Astrocyte of the spinal cord (primary cell): ENCODE data around the gene SPATA22.
A peak's percentile ranks its signal among the peaks of the same experiment; 100 is the strongest.
"Not testable (repeated sequence)": the region's sequence is repeated elsewhere in the genome, so short reads cannot be mapped to it uniquely, and the experiment has no call there.

Experiments
- DNase-seq: peaks from one replicate; pipeline ENCODE4 v3.0.0; 2011; ENCODE audit warnings: low read depth, low spot score
- H3K4me3 ChIP-seq: 2 replicates; pipeline ENCODE4 v1.5.1; 2011; ENCODE audit warnings: low read depth, mild to moderate bottlenecking, low read length, moderate library complexity
- in situ Hi-C: cut with HindIII; loops from 2 replicates; pipeline ENCODE4 v1.10.0; 2017; ENCODE audit warnings: low sequenced_read_pairs
- TF ChIP-seq, protein P1 (sequence below): IDR thresholded peaks from 2 replicates; pipeline ENCODE4 v1.5.1; 2012; ENCODE audit warnings: low read depth, mild to moderate bottlenecking, low read length, inconsistent platforms

Gene SPATA22, protein sequence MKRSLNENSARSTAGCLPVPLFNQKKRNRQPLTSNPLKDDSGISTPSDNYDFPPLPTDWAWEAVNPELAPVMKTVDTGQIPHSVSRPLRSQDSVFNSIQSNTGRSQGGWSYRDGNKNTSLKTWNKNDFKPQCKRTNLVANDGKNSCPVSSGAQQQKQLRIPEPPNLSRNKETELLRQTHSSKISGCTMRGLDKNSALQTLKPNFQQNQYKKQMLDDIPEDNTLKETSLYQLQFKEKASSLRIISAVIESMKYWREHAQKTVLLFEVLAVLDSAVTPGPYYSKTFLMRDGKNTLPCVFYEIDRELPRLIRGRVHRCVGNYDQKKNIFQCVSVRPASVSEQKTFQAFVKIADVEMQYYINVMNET

DNA sequence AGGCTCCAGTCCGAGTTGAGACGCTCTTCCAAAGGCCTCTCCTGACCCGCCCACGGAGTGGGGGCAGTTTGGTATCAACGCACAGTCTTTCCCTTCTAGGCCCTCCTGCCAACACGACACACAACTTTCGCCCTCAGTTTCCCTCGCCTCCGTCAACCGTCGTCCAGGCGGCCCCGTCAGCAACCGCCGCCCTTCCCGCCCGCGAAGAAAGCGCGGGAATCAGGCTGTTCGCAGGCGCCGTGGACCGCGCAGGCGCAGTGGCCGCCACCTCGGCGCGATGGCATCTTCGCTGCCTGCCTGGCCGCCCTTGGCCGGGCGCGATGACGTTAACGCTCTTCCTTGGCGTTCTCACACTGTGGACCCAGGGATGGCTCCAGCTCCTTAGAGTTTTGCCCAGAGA, at the start of gene SPATA22:
Gene SPATA22 (minus strand): TSS at position 221 of the 400 bp plus-strand sequence. CDS start 2,494 bp downstream, outside the sequence.
- no peak within 1 kb of the TSS for H3K4me3 ChIP-seq
- TF ChIP-seq, protein P1, sequence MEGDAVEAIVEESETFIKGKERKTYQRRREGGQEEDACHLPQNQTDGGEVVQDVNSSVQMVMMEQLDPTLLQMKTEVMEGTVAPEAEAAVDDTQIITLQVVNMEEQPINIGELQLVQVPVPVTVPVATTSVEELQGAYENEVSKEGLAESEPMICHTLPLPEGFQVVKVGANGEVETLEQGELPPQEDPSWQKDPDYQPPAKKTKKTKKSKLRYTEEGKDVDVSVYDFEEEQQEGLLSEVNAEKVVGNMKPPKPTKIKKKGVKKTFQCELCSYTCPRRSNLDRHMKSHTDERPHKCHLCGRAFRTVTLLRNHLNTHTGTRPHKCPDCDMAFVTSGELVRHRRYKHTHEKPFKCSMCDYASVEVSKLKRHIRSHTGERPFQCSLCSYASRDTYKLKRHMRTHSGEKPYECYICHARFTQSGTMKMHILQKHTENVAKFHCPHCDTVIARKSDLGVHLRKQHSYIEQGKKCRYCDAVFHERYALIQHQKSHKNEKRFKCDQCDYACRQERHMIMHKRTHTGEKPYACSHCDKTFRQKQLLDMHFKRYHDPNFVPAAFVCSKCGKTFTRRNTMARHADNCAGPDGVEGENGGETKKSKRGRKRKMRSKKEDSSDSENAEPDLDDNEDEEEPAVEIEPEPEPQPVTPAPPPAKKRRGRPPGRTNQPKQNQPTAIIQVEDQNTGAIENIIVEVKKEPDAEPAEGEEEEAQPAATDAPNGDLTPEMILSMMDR: no peak
- DNase-seq: no peak
- in situ Hi-C loops: no loop called here

DNA sequence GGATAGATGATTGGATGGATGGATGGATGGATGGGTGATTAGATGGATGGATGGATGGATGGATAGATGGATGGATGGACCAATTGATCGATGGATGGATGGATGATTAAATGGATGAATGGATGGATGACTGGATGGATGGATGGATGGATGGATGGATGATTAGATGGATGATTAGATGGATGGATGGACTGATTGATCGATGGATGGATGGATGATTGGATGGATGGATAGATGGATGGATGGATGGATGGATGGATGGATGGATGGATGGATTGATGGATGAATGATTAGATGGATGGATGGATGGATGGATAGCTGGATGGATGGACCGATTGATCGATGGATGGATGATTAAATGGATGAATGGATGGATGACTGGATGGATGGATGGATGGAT, 47.9 kb upstream of the SPATA22 start:
- in situ Hi-C loops, H3K4me3 ChIP-seq, DNase-seq: not testable (repeated sequence)

DNA sequence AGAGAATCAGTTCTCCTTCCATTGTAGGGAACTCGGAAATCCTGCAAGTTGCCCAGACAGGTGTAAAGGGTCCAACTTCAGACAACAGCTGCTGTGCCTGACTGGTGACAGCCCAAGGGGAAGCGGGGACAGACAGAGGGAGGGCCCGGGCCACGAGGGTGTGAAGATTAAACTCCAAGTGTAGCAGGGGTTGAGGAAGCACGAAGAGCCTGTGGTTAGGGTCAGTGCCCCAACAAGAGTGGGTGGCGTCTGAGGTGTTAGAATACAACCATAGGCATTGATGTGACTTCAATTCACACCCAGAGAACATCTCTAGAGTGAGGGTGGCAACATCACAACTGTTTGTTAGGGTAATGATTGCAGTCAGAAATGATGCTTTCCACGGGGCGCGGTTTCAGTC, 43.3 kb upstream of the SPATA22 start:
- no peak for DNase-seq
- in situ Hi-C loops: no loop called here
- H3K4me3 ChIP-seq: no peak overlapping the region
- TF ChIP-seq, protein P1: no peak

DNA sequence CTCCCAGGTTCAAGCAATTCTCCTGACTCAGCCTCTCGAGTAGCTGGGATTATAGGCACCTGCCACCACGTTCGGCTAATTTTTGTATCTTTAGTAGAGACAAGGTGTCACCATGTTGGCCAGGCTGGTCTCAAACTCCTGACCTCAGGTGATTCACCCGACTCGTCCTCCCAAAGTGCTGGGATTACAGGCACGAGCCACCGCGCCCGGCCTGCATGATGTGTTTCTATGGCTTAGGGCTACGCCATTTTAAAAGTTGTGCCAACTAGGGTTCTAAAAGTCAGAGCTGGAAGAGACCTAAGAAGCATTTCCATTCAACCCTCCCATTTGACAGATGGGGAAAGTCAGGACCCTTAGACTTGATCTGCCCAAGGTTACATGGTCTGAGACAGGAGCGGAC, 42.5 kb upstream of the SPATA22 start:
- H3K4me3 ChIP-seq, DNase-seq, in situ Hi-C loops: not testable (repeated sequence)

DNA sequence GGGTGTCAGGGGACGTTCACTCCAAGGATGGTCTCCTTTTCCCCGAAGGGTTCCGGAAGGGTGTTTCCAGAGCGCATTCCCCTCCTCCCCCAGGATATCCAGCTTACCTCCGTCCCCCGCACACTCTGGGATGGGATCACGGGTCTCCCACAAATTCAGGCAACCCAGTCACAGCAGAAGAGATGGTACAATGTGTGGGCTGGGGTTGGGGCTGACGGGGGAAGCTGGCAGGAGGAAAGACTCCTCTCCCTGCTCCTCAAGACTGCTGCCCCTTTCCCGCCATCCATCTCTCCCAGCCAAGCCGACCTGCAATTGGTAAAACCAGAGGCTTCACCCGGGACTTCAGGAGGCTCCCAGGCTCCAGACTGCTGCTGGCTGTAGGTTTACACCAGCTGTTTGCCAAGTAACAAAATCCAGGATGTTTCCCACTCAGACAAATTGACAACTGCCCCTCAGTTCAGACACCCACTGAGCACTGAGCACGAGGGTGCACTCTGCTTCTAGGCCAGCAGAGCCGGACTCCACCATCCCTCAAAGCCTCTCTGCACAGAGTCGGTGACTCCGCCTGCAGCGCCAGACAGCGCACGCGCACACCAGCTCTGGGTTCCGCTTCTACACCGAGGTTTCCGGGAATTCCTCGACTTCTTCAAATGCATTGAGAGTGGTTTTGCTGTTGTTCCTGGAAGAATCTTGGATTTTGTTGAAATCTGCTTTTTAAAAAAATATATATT, 41.9 kb upstream of the SPATA22 start:
- no peak overlapping the region for H3K4me3 ChIP-seq
- in situ Hi-C loops: no loop called here
- DNase-seq: no peak
- TF ChIP-seq, protein P1: no peak

DNA sequence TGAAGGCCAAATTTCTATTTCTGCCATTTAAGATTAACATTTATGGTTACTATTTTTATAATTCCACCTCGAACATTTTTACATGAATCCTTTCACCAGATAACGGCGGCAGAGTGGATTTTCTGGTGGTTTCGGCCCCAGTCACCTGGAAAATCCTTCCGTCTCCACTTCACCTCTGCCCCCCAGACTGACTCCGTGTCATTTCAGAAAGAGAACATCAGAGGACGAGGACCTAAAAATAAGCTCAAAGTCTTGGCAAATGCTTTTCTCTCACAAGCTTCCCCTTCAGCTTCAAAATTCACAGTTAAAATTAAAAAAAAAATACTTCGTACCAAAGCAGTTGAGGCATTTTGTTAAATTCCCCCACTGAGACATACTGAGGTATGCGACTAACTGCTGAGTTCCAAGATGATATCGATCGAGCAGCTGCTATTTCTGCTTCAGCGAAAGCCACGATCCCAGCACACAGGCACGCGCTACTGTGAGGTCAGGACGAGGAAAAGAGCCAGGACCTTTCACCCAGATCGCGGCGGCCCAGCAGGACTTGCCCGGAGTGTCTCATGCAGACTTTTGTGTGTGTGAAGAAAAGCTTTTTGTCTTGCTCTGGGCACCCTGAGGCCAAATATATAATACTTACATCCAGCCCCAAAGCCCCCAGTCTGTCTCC, 41.0 kb upstream of the SPATA22 start:
- peak; percentile 36 for DNase-seq
- TF ChIP-seq, protein P1: no peak
- no peak overlapping the region for H3K4me3 ChIP-seq
- in situ Hi-C loops: no loop called here

DNA sequence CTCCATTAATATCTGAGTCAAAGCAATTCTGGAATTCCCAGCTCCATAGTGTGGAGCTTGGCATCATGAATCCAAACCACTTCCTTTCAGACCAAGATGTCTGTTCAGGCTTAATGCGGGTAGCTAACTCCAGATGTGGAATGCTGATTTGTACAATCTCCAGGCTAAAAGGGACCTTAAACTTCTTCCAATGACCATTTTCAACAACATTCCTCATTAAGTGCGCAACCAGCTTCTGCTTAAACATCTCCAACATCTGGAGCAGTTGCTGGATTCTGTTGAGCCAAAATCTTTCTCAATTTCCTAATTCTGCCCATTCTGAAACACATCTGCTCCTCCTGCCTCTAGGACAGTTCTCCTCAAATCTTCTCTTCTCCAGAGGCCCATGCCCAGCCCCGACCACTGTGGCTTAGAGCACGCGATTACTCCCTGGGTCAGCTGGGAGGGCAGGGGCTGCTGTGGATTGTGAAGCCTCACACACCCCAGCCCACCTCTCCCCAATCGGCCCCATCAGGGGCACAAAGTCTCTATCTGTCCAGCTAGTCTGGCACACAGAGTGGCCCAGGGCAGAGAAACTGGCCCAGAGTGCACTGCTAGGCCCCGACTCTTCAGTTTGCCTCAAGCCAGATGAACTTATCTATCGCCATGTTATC, 40.4 kb upstream of the SPATA22 start:
- in situ Hi-C loops: no loop called here
- TF ChIP-seq, protein P1: no peak
- H3K4me3 ChIP-seq: no peak overlapping the region
- DNase-seq: no peak
